GM18519 (cell line): ENCODE results near the gene LIM2.
A peak's percentile ranks its signal among the peaks of the same experiment; 100 is the strongest.
"Not testable (repeated sequence)": the region's sequence is repeated elsewhere in the genome, so short reads cannot be mapped to it uniquely, and the experiment has no call there.

Experiments
- ATAC-seq: cut with Tn5 transposase; IDR thresholded peaks from one replicate; pipeline ENCODE4 v1.9.1; 2021; ENCODE audit warnings: mild to moderate bottlenecking, moderate library complexity; ENCODE audit not compliant: unreplicated experiment, low FRiP score

LIM2 gene

DNA sequence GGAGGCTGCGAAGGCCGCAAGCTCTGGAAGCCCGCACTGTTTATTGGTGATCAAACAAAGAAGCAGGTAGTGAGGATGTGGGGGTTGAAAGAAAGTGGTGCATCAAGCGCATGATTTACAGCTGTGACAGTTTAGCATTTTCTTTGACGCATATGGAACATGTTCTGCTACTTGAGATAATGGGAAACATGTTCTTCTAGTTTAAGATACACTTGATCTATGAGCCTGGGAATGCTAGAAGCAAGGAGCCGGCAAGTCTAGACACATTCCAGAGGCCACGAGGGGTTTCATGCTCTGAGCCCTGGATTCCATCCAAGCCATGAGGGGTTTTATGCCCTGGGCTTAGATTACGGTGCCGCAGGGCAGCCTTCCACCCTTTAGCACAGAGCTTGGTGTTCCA is 9.7 kb upstream of the LIM2 start:
- ATAC-seq = not testable (repeated sequence)

DNA sequence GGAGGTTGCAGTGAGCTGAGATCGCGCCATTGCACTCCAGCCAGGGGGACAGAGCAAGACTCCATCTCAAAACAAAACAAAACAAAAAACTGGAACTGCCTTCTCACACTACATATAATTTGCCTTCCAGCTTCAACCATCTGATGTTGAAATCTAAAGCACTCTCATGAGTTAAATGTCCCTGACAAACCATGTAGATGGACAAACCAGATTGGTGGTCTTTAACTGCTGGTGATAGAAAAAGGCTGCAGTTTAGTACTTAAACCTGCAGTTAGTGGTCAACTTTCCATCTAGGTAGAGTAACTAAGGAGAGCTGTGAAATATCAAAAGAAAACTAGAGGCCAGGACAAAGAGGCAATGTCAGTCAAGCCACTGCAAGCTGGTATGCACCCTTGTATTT is 8.4 kb upstream of the LIM2 start:
- ATAC-seq = no peak

DNA sequence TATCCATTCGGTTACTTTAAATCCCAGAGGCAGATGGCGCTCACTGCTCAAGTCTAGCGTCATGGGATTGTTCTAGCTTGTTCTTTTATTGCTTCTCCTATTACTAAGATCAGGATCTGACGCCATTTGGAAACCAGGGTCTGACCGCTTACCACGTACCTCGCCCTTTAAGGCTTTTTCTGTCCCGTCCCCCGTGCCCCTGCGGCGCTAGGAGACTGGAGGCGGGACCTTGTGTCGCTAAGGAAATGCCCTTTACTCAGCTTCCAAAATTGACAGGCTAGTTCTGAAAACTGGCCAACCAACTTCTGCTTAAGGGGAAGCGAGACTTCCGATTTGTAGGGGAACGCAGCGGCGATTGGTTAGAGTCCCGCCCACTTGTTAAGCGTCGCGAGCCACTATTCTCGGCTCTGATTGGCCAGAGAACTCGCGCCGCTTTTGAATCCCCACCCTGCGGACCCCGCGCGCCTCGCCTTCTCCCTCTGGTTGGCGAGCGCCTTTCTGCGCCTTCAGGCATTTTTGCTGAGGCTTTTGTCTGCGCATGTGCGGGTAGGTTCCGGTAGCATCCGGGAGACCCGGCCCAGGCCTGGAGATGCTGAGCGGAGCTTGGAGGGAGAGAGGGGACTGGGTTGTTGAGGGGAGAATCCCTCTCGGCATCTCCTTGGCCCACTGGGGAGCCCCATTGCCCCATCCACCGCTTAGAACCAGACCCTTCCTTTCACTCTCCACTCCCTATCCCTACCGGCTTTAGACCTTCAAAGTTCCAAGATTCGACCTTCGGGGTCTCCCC is 6.5 kb upstream of the LIM2 start:
- peak; percentile 78 for ATAC-seq

DNA sequence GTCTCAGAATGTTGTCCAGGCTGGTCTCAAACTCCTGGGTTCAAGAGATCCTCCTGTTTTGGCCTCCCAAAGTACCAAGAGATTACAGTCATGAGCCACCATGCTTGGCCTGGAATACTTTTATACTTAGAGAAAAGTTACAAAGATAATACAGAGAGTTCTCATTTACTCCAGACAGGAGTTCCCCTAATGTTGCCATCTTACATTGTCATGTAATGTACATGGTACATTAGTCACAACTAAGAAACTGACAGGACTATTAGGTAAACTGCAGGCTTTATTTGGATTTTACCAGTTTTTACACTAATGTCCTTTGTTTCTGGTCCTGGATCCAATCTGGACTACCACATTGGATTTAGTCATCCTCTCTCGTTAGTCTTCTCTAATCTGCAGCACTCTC is 4.9 kb upstream of the LIM2 start:
- no peak for ATAC-seq

DNA sequence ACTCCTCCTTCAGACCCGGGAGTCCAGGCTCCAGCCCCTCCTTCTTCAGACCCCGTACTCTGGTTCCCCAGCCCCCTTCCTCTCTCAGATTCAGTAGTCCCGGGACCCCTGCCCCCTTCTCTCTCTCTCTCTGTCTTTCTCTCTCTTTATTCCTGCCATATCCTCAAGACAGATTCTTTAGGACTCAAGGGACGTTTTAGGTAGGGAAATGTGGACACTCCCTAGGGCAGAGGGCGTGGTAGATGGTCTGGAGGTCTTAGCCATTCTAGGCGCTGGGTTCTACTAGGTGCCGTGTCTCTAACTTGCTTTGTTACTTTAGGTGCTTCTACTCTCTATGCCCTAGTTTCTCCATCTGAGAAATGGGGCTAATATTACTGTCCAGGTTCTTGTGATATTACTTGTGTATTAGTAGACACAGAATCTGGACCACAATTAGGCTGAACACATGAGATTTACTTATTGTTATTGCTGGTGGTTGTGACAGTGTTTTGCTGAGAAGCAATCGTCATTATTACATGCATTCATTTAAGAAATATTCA is 3.4 kb upstream of the LIM2 start:
- ATAC-seq = no peak

DNA sequence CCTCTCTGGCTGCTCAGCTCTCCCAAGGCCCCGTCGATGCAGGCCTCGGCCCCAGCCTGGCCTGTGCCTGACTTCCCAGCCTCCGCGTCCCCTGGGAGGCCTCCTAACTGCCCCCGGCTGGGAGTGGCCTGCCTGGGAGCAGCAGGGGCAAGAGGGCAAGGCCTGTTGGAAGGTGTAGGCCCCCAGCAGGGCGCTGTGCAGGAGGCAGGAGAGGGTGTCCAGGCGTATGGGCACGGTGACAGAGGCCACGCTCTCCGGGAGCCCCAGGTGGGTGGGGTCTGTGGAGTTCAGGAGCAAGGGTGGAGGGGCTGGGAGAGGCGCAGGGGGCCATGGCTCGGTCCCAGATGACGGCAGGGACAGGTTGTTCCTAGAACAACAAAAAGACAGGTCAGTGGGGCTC is 1.4 kb upstream of the LIM2 start:
- no peak for ATAC-seq

DNA sequence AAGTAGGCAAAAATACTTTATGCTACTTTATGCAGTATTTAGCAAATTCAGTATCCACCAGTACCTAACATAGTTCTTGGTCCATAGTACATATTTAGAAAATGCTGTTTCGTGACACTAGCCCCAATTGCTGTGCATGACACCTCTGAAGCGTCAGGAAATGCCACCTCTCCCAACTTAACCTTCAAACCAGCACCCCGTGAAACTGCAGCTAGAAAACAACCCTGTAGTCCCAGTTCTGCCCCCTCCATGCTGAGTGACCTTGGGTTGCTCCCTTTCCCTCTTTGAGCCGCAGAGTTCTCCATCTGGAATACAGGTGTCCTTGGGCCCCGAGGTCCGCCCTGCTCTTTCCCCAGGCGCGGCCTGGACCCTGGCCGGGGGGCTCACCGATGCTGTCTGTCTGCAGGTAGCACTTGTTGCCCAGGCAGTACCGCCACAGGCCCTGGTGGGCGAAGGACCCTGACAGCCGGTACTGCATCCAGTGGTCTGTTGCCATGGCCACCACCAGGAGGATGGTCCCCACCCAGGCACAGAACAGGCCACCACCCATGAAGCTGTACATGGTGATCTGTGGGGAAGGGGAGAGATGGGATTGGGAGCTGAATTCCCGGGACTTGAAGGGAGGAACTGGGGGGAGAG is 773 bp downstream of the LIM2 start:
- no peak for ATAC-seq

DNA sequence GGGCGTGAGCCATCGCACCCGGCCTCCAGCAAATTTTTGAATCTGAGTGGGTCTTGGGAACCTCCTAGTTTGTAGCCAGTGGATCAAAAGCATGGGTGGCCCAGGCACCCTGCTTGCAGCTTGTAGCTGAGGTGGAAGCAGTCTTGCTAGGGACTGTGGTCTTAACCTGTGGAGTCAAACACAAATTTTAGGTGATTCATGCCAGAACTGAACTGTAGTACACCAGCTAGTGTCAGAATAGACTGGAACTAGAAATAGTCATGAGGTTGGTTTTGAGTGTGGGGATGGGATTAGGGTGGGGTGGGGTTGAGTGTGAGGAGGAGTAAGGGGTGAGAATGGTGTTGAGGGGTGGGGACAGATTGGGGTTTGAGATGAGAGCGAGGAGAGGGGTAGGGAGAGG is 5.8 kb downstream of the LIM2 start:
- ATAC-seq = no peak

DNA sequence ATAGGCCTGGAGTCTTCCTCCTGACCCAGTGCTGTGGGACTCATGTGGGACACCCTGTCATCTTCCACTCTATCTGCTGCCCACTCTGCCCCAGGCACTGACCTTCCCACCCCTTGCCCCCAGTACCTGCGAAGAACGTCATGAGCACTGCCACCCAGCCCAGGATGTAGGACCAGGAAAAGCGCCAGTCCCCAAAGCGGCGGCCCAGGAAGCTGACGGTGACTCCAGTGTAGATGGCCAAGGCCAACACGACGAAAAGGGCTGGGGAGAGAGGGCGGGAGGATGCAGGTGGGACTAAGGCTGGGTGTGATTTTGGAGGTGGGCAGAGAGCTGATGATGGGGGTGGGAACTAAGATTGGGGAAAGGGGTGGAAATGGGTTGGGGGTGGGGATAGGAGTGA is 7.4 kb downstream of the LIM2 start:
- no peak for ATAC-seq

DNA sequence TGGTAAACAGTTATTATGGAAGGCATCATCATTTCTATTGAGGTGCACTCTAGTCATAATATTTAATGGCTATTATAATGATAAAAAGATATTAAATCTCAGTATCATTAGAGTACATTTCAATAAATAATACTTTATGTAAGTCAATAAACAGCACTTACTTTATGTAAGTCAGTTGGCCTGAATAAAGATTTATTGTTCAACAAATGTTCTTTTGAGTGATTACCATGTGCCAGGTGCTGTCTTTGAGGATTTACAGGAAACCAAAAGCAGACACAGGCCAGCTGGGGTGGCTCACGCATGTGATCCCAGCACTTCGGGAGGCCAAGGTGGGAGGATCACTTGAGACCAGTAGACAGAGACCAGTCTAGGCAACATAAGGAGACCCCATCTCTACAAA is 10.4 kb downstream of the LIM2 start:
- no peak for ATAC-seq

DNA sequence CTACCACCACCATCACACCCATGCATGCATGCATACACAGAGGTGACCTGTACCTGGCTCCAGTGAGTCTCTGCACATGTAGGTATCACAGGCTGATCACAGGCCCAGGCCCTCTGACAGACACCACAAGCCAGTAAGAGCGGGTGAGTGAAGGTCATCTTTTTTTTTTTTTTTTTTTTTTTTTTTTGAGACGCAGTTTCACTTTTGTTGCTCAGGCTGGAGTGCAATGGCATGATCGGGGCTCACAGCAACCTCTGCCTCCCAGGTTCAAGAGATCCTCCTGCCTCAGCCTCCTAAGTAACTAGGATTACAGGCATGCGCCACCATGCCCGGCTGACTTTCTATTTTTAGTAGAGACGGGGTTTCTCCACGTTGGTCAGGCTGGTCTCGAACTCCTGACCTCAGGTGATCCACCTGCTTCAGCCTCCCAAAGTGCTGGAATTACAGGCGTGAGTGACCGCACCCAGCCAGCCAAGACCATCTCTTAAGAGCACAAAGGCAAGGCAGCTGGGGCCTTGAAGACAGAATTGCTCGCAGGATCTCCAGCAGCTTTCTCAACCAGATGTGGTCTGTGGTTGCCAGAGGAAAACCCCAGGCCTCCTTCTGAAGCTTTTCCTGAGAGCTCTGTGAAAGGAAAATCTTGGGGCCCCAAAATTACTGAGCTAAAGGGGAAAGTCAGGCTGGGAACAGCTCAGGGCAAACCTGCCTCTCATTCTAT is 12.1 kb downstream of the LIM2 start:
- no peak for ATAC-seq

DNA sequence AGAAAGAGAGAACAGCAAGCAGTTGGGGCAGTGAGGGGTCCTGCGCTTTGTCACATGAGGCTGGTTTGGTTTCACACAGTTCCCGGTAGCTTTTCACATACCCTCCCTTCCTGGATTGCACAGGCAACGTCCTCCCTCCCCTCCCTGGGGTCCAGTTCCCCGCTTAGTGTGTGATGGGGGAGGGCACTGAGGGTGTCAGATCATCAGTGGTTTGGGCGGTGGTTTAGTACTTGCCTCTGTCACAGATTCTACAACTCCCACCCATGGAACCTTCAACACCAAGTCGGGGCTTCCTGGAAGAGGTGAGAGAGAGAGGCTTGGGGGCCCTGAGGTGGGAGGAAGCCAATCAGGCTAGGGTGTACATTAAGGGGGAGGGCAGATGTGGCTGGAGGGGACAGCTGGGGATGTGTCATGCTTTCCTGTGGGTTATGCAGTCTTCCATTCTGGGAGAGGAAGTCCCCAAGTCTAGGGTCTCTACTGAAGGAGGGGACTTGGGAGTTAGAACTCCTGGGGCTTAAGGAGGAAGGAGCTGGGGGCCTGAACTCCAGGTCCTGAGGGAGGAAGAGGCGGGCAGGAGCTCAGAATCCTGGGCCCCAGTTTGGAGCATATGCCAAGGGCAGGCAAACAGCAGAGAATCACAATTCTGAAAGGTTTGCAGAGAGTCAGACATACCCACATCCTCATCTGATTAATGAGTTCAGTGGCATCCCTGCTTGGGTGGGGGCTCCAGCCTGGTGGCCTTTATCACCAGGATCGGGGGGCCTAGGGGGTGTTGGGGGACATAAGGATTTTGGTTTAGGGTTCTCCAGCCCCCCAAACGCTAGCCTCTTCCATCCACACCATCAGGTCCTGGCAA is 14.9 kb downstream of the LIM2 start, which contains the start of gene NKG7:
Gene NKG7 (minus strand): TSS at position 6 of the 856 bp plus-strand sequence. CDS start 119 bp downstream, outside the sequence.
- no peak for ATAC-seq

DNA sequence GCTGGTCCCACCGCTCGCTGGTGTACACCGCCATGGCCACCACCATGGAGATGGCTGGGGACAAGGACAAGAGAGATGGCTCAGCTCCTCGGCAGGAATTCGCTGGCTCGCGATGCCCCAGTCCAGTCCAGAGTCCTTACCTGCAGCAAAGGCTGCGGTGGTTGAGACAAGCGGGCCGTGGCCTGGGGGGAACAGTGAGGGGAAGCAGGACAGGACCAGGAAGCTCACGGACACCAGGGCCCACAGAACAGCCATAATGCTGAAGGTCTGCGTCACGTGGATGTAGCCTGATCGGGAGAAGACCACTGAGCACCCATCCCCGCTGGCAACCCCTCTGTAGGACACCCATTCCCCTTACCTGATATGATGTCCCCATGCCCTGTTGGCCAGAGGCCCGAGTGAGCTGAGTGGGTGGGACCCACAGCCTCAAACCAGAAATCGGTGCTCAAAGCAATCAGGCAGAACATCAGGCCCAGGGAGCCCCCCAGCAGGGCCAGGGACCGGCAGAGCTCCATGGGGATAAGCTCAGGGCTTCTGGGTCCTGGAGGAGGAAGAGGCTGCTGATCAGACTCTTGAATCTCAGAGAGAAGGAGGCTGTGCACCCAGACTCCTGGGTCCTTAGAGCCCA is 15.6 kb downstream of the LIM2 start:
- no peak for ATAC-seq

DNA sequence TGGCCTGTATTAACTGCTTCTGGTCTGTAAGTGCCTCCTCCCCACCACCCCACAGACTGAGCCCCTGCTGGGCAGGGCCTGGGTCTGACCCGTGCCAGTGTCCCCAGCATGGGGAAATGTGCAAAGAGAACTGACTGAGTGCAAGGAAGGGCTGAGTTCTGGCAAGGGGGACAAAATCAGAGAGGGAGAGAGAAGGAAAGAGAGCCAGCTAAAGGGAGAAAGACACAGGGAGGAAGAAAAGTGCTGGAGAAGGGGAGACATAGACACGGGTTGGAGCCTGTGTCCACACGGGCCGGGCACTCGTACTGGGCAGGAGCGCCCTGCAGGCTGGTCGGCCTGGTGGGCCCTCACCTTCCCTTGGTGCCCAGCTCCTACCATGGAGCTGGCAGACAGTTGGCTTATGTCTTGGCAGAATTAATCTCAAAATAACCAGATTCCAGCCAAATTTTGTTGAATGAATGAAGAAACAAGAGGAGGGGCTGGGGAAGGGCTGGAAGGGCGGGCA is 16.5 kb downstream of the LIM2 start:
- ATAC-seq = no peak

DNA sequence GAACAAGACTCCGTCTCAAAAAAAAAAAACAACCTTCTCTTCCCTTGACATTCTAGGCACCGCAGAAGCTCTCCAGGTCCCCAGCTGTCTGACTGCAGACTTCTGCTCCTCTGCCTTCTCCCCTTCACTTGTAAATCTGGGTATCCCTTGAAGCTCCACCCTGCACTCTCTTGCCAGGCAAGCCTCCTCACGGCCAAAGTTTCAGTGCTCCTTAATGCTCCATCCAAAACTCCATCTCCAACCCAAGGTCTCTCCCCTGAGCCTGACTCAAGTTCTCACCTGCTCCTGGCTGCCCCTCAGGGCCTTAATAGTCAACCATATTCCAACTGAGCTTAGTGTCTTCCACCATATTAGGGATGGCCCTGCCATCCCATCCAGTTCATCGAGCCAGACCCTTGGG is 17.5 kb downstream of the LIM2 start:
- no peak for ATAC-seq

DNA sequence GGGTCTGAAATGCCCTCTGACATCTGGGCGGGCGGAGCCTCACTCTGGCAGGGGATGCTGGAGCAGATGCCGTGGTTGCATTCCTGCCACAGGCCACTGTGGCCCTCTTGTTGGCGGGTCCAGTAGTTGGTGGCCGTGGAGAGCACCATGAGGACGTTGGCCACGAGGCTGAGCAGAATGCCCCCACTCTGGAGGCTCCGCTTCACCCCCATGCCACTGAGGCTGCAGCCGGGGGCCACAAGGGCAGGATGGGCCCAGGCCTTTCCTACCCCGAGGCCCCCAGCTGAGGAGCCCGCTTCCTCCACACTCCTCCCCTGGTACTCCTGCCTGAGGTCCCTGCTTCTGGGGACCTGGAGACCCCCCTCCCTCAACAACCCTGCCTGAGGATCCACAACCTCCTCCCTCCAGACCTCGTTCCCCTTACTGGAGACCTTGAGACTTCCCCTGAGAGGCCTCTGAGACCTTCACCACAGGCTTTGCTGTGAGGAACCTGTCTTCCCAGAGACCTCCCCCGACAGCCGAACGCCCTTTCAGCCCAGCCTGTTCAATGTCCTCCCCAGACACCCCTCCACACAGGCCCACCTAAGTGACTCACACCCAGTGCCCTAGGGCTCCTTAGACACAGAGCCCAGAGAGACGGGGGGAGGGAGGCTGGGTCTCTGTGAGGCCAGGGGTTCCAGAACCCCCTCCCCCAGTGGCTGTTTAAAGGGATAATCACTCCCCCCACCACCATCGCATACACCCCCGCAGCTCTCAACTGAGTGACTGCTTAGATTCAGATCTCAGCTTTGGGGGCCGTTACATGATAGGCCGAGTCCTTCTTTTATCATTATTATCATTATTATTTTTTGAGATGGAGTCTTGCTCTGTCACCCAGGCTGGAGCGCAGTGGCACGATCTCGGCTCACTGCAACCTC is 19.1 kb downstream of the LIM2 start, which contains the start of gene CLDND2:
Gene CLDND2 (minus strand): TSS at position 638 of the 917 bp plus-strand sequence. CDS start 426 bp downstream, at position 212.
- ATAC-seq = no peak

DNA sequence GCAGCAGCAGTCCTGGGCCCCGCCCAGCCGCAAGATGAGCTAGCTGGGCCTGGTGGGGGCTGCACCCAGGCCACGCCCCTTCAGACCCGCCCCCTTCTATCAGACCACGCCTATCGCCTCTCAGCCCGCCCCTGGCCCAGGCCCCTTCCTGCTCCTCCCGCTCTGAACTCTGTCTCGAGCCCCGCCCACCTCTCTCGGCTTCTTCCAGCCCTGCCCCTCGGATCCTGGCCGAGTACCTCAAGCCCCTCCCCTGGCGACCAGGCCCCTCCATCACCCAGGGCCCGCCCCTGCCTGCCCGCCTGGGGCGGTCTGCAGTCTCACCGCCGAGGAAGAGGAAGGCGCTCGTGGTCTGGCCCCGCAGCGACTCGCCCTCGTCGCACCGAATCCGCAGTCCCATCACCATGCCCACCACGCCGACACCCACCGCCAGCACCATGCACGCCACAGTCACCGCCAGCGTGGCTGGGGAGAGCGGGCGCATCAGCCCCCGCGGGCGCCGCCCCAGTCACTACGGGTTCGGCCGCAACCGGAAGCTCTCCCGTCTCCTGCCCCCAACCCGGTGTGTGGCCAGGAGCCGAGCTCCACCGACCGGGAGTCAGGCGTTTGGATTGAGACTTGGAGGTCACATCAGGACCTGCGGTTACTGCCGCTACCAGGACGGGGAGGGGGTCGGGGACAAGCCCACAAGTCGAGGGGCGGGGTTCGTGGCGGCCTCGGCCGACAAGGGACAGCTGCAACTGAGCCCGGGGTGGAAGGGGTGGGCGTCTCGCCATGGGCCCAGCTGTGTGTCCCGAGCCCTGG is 20.0 kb downstream of the LIM2 start:
- ATAC-seq = peak; percentile 37

DNA sequence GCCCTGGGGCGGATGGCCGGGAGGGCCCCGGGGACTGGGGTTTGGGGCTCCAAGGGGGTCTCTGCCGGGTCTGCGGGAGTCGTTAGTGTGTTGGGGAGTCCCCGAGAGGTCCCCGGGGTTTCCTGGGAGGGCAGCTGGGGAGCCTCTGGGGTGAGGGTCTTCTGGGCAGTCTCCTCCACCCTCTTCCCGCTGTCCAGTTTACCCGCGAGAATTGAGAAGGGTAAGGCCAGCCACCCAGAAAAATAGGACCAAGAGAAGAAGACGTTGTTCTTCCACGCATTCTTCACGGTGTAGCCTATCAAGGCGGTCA is 20.6 kb downstream of the LIM2 start:
- no peak for ATAC-seq
